Calu3 (cell line): Measurements from ENCODE around the gene MRPL21. TPM values are rescaled to one million over a fixed set of nuclear protein-coding genes. Genes with fewer than 3 reads are reported as not detected.

Source experiments
- BruUV-seq: library from RNA; stranded (reverse); fragments of 400-500 nt; replicated peaks from 2 replicates; lab custom pipeline; 2021; lab: Mats Ljungman, UMichigan
- CTCF ChIA-PET: fragments of 300-600 bp; sonication (Branson Sonifier 250); formaldehyde crosslinking; loops from one replicate; lab custom pipeline; 2022; ENCODE audit warnings: antibody characterized with exemption; lab: Charles Lee
- DNase-seq: peaks from one replicate; pipeline ENCODE4 v3.0.0; 2022
- H3K27ac Mint-ChIP-seq: one replicate; pipeline ENCODE4 v1.8.0; 2022; ENCODE audit warnings: mixed read lengths; ENCODE audit not compliant: unreplicated experiment
- H3K27me3 Mint-ChIP-seq: one replicate; pipeline ENCODE4 v1.8.0; 2022; ENCODE audit warnings: mixed read lengths; ENCODE audit not compliant: unreplicated experiment
- H3K36me3 Mint-ChIP-seq: one replicate; pipeline ENCODE4 v1.8.0; 2022; ENCODE audit warnings: mild to moderate bottlenecking, moderate library complexity, mixed read lengths; ENCODE audit not compliant: insufficient read depth, unreplicated experiment
- H3K4me1 Mint-ChIP-seq: one replicate; pipeline ENCODE4 v1.8.0; 2022; ENCODE audit warnings: mild to moderate bottlenecking, low read depth, mixed read lengths; ENCODE audit not compliant: unreplicated experiment
- H3K4me3 Mint-ChIP-seq: one replicate; pipeline ENCODE4 v1.8.0; 2022; ENCODE audit warnings: mild to moderate bottlenecking, low read depth, moderate library complexity, mixed read lengths; ENCODE audit not compliant: unreplicated experiment
- H3K9me3 Mint-ChIP-seq: one replicate; pipeline ENCODE4 v1.8.0; 2022; ENCODE audit warnings: low read depth, mixed read lengths; ENCODE audit not compliant: unreplicated experiment
- intact Hi-C: fragments of 100-400 bp; cut with micrococcal nuclease; formaldehyde crosslinking; loops from one replicate; pipeline ENCODE4 v1.10.0; 2022; ENCODE audit not compliant: unreplicated experiment
- total RNA-seq: library from RNA; stranded (reverse); gene quantifications from 2 replicates; pipeline ENCODE4 v1.2.3, GENCODE V29; 2022
- TF ChIP-seq, protein P1 (sequence below): fragments of 200-600 bp; IDR thresholded peaks from one replicate; pipeline ENCODE4 v1.8.0; 2022; ENCODE audit warnings: antibody characterized with exemption; ENCODE audit not compliant: unreplicated experiment

The MRPL21 gene
- total RNA-seq, 1 experiment from 2014 or later: 79.7 TPM

- intact Hi-C loops: no loop called here
- no peak for DNase-seq
- TF ChIP-seq, protein P1, sequence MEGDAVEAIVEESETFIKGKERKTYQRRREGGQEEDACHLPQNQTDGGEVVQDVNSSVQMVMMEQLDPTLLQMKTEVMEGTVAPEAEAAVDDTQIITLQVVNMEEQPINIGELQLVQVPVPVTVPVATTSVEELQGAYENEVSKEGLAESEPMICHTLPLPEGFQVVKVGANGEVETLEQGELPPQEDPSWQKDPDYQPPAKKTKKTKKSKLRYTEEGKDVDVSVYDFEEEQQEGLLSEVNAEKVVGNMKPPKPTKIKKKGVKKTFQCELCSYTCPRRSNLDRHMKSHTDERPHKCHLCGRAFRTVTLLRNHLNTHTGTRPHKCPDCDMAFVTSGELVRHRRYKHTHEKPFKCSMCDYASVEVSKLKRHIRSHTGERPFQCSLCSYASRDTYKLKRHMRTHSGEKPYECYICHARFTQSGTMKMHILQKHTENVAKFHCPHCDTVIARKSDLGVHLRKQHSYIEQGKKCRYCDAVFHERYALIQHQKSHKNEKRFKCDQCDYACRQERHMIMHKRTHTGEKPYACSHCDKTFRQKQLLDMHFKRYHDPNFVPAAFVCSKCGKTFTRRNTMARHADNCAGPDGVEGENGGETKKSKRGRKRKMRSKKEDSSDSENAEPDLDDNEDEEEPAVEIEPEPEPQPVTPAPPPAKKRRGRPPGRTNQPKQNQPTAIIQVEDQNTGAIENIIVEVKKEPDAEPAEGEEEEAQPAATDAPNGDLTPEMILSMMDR: no peak
- H3K4me3 Mint-ChIP-seq: no peak overlapping the region
- no TSS peak for BruUV-seq
- H3K36me3 Mint-ChIP-seq: peaks cover 14% of the 10 kb centered on the region
- CTCF ChIA-PET: no interaction called here
- H3K27ac Mint-ChIP-seq: no peak overlapping the region
- H3K4me1 Mint-ChIP-seq: no peaks in the 10 kb centered on the region
- H3K27me3 Mint-ChIP-seq: no peaks in the 10 kb centered on the region
- no peaks in the 10 kb centered on the region for H3K9me3 Mint-ChIP-seq
Measured at GRCh38 chr11:68933605-68934320, 30.1 kb upstream of the MRPL21 start.

GRCh38 chr11:68932933-68933577 is 29.4 kb upstream of the MRPL21 start:
- intact Hi-C loops: no loop called here
- no peaks in the 10 kb centered on the region for H3K9me3 Mint-ChIP-seq
- H3K4me3 Mint-ChIP-seq: no peak overlapping the region
- no peak for DNase-seq
- peaks cover 14% of the 10 kb centered on the region for H3K36me3 Mint-ChIP-seq
- H3K27me3 Mint-ChIP-seq: no peaks in the 10 kb centered on the region
- no peaks in the 10 kb centered on the region for H3K4me1 Mint-ChIP-seq
- CTCF ChIA-PET: no interaction called here
- TF ChIP-seq, protein P1: no peak
- no TSS peak for BruUV-seq
- no peak overlapping the region for H3K27ac Mint-ChIP-seq

- intact Hi-C loops: no loop called here
- Mint-ChIP-seq H3K4me1 (no peaks in the 10 kb centered on the region), H3K4me3 (no peak overlapping the region), H3K27ac (no peak overlapping the region), H3K9me3 (no peaks in the 10 kb centered on the region), H3K27me3 (no peaks in the 10 kb centered on the region), H3K36me3 (peaks cover 14% of the 10 kb centered on the region)
- CTCF ChIA-PET: no interaction called here
- DNase-seq: no peak
- TF ChIP-seq, protein P1: no peak
- BruUV-seq: no TSS peak
Measured at GRCh38 chr11:68932358-68932757, 28.7 kb upstream of the MRPL21 start.

- Mint-ChIP-seq H3K36me3 (peaks cover 14% of the 10 kb centered on the region), H3K4me1 (no peaks in the 10 kb centered on the region), H3K27me3 (no peaks in the 10 kb centered on the region), H3K4me3 (no peak overlapping the region), H3K9me3 (no peaks in the 10 kb centered on the region), H3K27ac (no peak overlapping the region)
- CTCF ChIA-PET: no interaction called here
- no TSS peak for BruUV-seq
- intact Hi-C loops: no loop called here
- no peak for DNase-seq
- TF ChIP-seq, protein P1: no peak
Measured at GRCh38 chr11:68931911-68932310, 28.3 kb upstream of the MRPL21 start.
